VCaP (cell line): Measurements from ENCODE around the gene MED22.
"Not testable (repeated sequence)": the region's sequence is repeated elsewhere in the genome, so short reads cannot be mapped to it uniquely, and the experiment has no call there.

Experiments used
- H3K27ac ChIP-seq: fragments of 450-650 bp; 2 replicates; pipeline ENCODE4 v1.5.1; 2017
- CTCF ChIP-seq: fragments of 450-650 bp; conservative IDR thresholded peaks from 2 replicates; pipeline ENCODE4 v1.5.1; 2017; ENCODE audit warnings: mild to moderate bottlenecking, moderate library complexity

The MED22 gene

DNA sequence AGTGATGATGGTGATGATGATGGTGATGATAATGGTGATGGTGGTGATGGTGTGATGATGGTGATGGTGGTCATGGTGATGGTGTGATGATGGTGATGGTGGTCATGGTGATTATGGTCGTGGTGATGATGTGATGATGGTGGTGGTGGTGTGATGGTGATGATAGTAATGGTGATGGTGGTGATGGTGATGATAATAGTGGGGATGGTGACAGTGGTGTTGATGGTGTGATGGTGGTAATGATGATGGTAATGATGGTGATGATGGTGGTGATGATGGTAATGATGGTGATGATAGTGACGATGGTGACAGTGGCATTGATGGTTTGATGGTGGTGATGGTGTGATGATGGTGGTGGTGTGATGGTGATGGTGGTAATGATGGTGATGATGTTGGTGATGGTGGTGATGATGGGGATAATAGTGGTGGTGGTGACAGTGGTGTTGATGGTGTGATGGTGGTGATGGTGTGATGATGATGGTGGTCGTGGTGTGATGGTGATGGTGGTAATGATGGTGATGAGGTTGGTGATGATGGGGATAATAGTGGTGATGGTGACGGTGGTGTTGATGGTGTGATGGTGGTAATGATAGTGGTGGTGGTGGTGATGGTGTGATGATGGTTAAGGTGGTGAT, 34.7 kb upstream of the MED22 start:
- no peak for TF ChIP-seq CTCF
- H3K27ac ChIP-seq: no peak overlapping the region

- no peak overlapping the region for H3K27ac ChIP-seq
Measured at GRCh38 chr9:133380734-133381133, 32.8 kb upstream of the MED22 start.

DNA sequence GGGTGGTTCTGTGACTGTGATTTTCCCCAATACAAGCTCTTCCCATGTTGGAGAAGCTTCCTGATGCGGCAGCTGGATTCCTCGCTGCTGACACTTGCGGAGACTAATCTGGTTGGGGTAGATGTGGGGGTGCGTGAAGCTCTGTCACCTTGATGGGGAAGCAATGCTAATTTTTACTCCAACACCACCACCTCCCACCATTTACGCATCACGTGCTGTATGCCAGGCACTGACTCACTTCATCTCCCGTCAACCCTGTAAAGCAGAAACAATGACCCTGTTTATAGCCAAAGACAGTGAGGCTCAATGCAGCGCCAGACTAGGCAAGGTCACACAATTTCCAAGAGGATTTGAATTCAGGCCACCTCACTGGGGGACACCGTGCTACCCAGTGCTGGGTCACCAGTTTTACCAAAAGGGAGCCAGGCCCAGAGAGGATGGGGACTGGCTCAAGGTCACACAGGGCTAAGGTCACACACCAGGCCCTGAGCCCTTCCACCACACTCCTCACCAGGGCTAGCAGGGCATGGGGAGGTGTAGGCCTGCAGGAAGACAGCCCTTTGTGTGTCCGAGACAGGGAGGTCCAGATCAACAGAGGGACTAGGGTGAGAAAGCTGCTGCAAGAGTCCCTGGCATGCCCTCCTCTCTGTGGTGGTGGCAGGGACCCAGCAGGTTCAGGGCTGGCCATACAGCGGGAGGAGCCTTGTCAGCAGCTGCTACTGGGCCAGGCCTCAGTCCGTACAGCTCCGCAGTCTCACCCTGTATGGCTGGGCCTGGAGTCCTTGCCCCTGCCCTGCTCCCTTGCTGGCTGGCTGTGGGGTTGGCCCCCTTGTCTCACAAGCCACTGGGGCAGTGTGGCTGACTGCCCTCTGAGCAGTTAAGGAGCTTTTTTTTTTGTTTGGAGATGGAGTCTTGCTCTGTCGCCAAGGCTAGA, 31.5 kb upstream of the MED22 start:
- no peak for TF ChIP-seq CTCF

More at GRCh38 chr9:133380734-133381133, 32.8 kb upstream of the MED22 start:
- TF ChIP-seq CTCF: no peak

GRCh38 chr9:133378408-133378962, 30.6 kb upstream of the MED22 start:
- no peak for TF ChIP-seq CTCF
- H3K27ac ChIP-seq: no peak overlapping the region

More for the DNA sequence above, 31.5 kb upstream of the MED22 start:
- H3K27ac ChIP-seq: no peak overlapping the region

DNA sequence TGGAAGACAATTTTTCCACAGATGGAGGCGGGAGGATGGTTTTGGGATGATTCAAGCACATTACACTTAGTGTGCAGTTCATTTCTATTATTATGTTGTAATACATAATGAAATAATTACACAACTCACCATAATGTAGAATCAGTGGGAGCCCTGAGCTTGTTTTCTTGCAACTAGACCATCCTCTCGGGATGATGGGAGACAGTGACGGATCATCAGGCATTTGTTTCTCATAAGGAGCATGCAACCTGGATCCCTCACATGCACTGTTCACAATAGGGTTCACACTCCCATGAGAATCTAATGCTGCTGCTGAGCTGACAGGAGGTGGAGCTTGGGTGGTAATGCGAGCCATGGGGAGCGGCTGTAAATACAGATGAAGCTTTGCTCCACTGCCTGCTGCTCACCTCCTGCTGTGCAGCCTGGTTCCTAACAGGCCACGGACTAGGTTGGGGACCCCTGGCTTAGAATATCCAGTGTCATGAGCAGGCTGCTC, 29.8 kb upstream of the MED22 start:
- no peak overlapping the region for H3K27ac ChIP-seq
- TF ChIP-seq CTCF: no peak

DNA sequence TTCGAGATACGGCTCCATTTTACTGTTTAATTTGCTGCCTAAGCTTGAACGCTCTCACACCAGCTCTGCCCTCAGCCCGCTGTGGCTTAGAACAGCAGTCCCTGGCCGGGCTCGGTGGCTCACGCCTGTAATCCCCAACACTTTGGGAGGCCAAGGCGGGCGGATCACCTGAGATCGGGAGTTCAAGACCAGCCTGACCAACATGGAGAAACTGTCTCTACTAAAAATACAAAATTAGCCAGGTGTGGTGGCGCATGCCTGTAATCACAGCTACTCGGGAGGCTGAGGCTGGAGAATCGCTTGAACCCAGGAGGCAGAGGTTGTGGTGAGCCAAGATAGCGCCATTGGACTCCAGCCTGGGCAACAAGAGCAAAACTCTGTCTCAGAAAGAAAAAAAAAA, 29.3 kb upstream of the MED22 start:
- H3K27ac ChIP-seq: not testable (repeated sequence)

GRCh38 chr9:133375724-133376654, 28.1 kb upstream of the MED22 start, which contains the start of the genes STKLD1 and SURF4:
Gene STKLD1, plus strand, starts transcription at chr9:133376366. Its CDS starts 108 bp downstream, at chr9:133376474.
Gene SURF4, minus strand, starts transcription at chr9:133376060. Its CDS starts 91 bp downstream, at chr9:133375969.
- TF ChIP-seq CTCF: no peak
- peak within 1 kb of the TSS; percentile 98 for H3K27ac ChIP-seq
